Skeletal muscle cell (primary cell): ENCODE measurements around the gene MYRF.
A peak's percentile ranks its signal among the peaks of the same experiment; 100 is the strongest.

Experiments used
- DNase-seq: peaks from one replicate; pipeline ENCODE4 v3.0.0-alpha.2; 2010; ENCODE audit warnings: low read depth
- H3K4me3 ChIP-seq: 2 replicates; pipeline ENCODE4 v1.5.1; 2011; ENCODE audit warnings: low read depth, mild to moderate bottlenecking, control low read depth, low read length, moderate library complexity

The MYRF gene

GRCh38 chr11:61783717-61784505 lies 31.5 kb downstream of the MYRF start:
- peak; percentile 25 for DNase-seq
- no peak overlapping the region for H3K4me3 ChIP-seq

GRCh38 chr11:61784506-61784805 lies 32.0 kb downstream of the MYRF start:
- no peak overlapping the region for H3K4me3 ChIP-seq
- DNase-seq, result no peak

- H3K4me3 ChIP-seq, result no peak overlapping the region
- DNase-seq, result no peak
These were observed 33.5 kb downstream of the MYRF start for GRCh38 chr11:61785837-61786402.

- H3K4me3 ChIP-seq, result no peak overlapping the region
- DNase-seq, result peak; percentile 19
These were observed 35.6 kb downstream of the MYRF start for GRCh38 chr11:61787928-61788491.

- peak overlapping the region; percentile 79 for H3K4me3 ChIP-seq
- peak; percentile 82 for DNase-seq
These were observed 39.4 kb downstream of the MYRF start for GRCh38 chr11:61791737-61792309.

GRCh38 chr11:61792310-61793082 lies 40.1 kb downstream of the MYRF start, which contains the start of the genes FEN1 and TMEM258:
TSS of gene FEN1 (plus strand) at chr11:61792911. CDS start at chr11:61795362, 2,451 bp downstream.
TSS of gene TMEM258 (minus strand) at chr11:61792599. CDS start at chr11:61792558, 41 bp downstream.
- peak within 1 kb of the TSS; percentile 79 for H3K4me3 ChIP-seq
- DNase-seq, result peak; percentile 83

- DNase-seq, result no peak
- H3K4me3 ChIP-seq, result peak overlapping the region; percentile 79
These were observed 40.8 kb downstream of the MYRF start for GRCh38 chr11:61793083-61793828.

GRCh38 chr11:61793829-61794204 lies 41.4 kb downstream of the MYRF start:
- DNase-seq, result no peak
- H3K4me3 ChIP-seq, result peak overlapping the region; percentile 79

GRCh38 chr11:61794579-61794978 lies 42.1 kb downstream of the MYRF start:
- no peak overlapping the region for H3K4me3 ChIP-seq
- DNase-seq, result no peak

- no peak overlapping the region for H3K4me3 ChIP-seq
- no peak for DNase-seq
These were observed 43.0 kb downstream of the MYRF start for GRCh38 chr11:61795459-61795858.

GRCh38 chr11:61795876-61796526 lies 43.6 kb downstream of the MYRF start:
- DNase-seq, result no peak

GRCh38 chr11:61797263-61797944 lies 45.0 kb downstream of the MYRF start:
- H3K4me3 ChIP-seq, result no peak overlapping the region

More at GRCh38 chr11:61795876-61796526, 43.6 kb downstream of the MYRF start:
- no peak overlapping the region for H3K4me3 ChIP-seq

GRCh38 chr11:61799665-61800284 lies 47.3 kb downstream of the MYRF start:
- H3K4me3 ChIP-seq, result no peak overlapping the region
- DNase-seq, result no peak

More at GRCh38 chr11:61797263-61797944, 45.0 kb downstream of the MYRF start:
- peak; percentile 49 for DNase-seq

GRCh38 chr11:61800331-61801281 lies 48.2 kb downstream of the MYRF start:
- DNase-seq, result no peak
- H3K4me3 ChIP-seq, result no peak overlapping the region

GRCh38 chr11:61802605-61803004 lies 50.2 kb downstream of the MYRF start:
- DNase-seq, result no peak

GRCh38 chr11:61803889-61804647 lies 51.6 kb downstream of the MYRF start:
- no peak overlapping the region for H3K4me3 ChIP-seq
- no peak for DNase-seq

More at GRCh38 chr11:61802605-61803004, 50.2 kb downstream of the MYRF start:
- no peak overlapping the region for H3K4me3 ChIP-seq
